ENCODE data around the gene RNF212.

DNA sequence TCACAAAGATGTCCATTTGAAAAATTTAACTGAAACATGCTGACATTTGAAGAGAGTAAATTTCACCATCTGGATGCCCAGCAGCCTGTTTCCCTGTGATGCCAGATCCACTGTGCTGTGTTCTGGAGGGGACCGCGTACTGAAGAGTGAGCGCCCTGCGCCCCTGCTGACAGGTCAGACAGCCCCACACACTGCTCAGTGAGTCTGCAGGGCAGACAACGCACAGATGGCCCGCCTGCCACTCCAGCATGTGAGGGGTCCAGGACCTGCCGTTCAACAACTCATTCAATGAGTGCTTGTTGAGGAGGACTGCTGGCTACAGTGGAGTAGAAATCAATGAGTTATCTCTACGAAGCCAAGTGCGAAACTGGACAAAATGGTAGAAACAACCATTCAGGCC, 52.7 kb downstream of the RNF212 start:
- no peak for TF ChIP-seq POLR2AphosphoS5 (IDR thresholded peaks at IDR 0.05; ENCODE audit: low read depth, low read length)
- TF ChIP-seq, protein P1, sequence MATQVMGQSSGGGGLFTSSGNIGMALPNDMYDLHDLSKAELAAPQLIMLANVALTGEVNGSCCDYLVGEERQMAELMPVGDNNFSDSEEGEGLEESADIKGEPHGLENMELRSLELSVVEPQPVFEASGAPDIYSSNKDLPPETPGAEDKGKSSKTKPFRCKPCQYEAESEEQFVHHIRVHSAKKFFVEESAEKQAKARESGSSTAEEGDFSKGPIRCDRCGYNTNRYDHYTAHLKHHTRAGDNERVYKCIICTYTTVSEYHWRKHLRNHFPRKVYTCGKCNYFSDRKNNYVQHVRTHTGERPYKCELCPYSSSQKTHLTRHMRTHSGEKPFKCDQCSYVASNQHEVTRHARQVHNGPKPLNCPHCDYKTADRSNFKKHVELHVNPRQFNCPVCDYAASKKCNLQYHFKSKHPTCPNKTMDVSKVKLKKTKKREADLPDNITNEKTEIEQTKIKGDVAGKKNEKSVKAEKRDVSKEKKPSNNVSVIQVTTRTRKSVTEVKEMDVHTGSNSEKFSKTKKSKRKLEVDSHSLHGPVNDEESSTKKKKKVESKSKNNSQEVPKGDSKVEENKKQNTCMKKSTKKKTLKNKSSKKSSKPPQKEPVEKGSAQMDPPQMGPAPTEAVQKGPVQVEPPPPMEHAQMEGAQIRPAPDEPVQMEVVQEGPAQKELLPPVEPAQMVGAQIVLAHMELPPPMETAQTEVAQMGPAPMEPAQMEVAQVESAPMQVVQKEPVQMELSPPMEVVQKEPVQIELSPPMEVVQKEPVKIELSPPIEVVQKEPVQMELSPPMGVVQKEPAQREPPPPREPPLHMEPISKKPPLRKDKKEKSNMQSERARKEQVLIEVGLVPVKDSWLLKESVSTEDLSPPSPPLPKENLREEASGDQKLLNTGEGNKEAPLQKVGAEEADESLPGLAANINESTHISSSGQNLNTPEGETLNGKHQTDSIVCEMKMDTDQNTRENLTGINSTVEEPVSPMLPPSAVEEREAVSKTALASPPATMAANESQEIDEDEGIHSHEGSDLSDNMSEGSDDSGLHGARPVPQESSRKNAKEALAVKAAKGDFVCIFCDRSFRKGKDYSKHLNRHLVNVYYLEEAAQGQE (IDR thresholded peaks at IDR 0.05; ENCODE audit: insufficient read depth in 1 of 2, low read depth in 2 of 2, low read length in 2 of 2), result no peak
- TF ChIP-seq TAF1 (IDR thresholded peaks at IDR 0.05; ENCODE audit: borderline replicate concordance, insufficient read depth, low read length), result no peak
- TF ChIP-seq SIN3A (IDR thresholded peaks at IDR 0.05; ENCODE audit: borderline replicate concordance, insufficient read depth, low read length), result no peak
